Stimulated activated CD4-positive, alpha-beta T cell treated with anti-CD3 and anti-CD28 coated beads, Interleukin-1b, Interleukin-23, amount 100 ng/mL, for 1 hour (primary cell): ENCODE data around the gene CES2.

Experiments used
- DNase-seq, 2 donors: peaks; one replicate each; pipeline ENCODE4 v3.0.0-alpha.2; 2020; ENCODE audit warnings: low read depth in 2 of 2

Gene CES2

GRCh38 chr16:66918803-66919568, 16.3 kb upstream of the CES2 start, which contains the start of gene CDH16:
CDH16 (minus strand) TSS chr16:66918885; CDS start chr16:66918065, 820 bp downstream.
- no peak for DNase-seq

- no peak for DNase-seq
These were observed 15.6 kb upstream of the CES2 start for GRCh38 chr16:66919569-66920298.

- no peak for DNase-seq
These were observed 15.1 kb upstream of the CES2 start for GRCh38 chr16:66920299-66920590.

GRCh38 chr16:66920924-66921680, 14.2 kb upstream of the CES2 start:
- DNase-seq = no peak

- no peak for DNase-seq
These were observed 13.4 kb upstream of the CES2 start for GRCh38 chr16:66921729-66922450.

GRCh38 chr16:66923247-66923731, 12.0 kb upstream of the CES2 start:
- no peak for DNase-seq

GRCh38 chr16:66923866-66924265, 11.4 kb upstream of the CES2 start:
- no peak for DNase-seq

- DNase-seq = no peak
These were observed 10.6 kb upstream of the CES2 start for GRCh38 chr16:66924527-66925321.

GRCh38 chr16:66925322-66925840, 9.9 kb upstream of the CES2 start, which contains the start of gene RRAD:
RRAD (minus strand) TSS chr16:66925535; CDS start chr16:66925179, 356 bp downstream.
- no peak for DNase-seq

GRCh38 chr16:66926171-66926947, 9.0 kb upstream of the CES2 start:
- no peak for DNase-seq

- DNase-seq = no peak
These were observed 8.3 kb upstream of the CES2 start for GRCh38 chr16:66926961-66927436.

GRCh38 chr16:66927918-66928649, 7.2 kb upstream of the CES2 start:
- no peak for DNase-seq

GRCh38 chr16:66928702-66929388, 6.5 kb upstream of the CES2 start:
- no peak for DNase-seq

- no peak for DNase-seq
These were observed 5.1 kb upstream of the CES2 start for GRCh38 chr16:66930189-66930588.

- DNase-seq = no peak
These were observed 3.7 kb upstream of the CES2 start for GRCh38 chr16:66931665-66932064.

- DNase-seq = no peak
These were observed 3.2 kb upstream of the CES2 start for GRCh38 chr16:66932076-66932475.

- peak; percentile 16 to 26 for DNase-seq
These were observed 1.6 kb upstream of the CES2 start for GRCh38 chr16:66933776-66934137.

GRCh38 chr16:66934138-66934838, 1.0 kb upstream of the CES2 start, which contains the start of gene CIAO2B:
CIAO2B (minus strand) TSS chr16:66934402; CDS start chr16:66934364, 38 bp downstream.
- DNase-seq = peak; percentile 69 to 85
